Measurements from ENCODE around the gene CDK6.

Gene CDK6

GRCh38 chr7:92809760-92810573 lies 26.4 kb downstream of the CDK6 start:
- Histone ChIP-seq H4K8ac (ENCODE audit: low read depth, low read length) (no peak overlapping the region), H3K4ac (ENCODE audit: low read length) (no peak overlapping the region), H3K4me2 (ENCODE audit: insufficient read depth, low read length, poor library complexity, severe bottlenecking) (no peak overlapping the region), H2BK120ac (ENCODE audit: low read depth, low read length) (no peak overlapping the region), H3K23ac (ENCODE audit: low read depth, low read length, poor library complexity) (no peak overlapping the region), H4K91ac (ENCODE audit: low read depth, low read length, poor library complexity) (no peak overlapping the region), H3K36me3 (replicated peaks in 1 of 2; ENCODE audit: control insufficient read depth in 2 of 2, insufficient read depth in 2 of 2, low read length in 2 of 2) (no peaks in the 10 kb centered on the region), H2BK15ac (ENCODE audit: low read length) (no peak overlapping the region), H2AFZ (ENCODE audit: low read length) (no peak overlapping the region), H2AK5ac (ENCODE audit: low read depth, low read length) (no peak overlapping the region), H3K79me1 (ENCODE audit: low read depth, low read length) (no peaks in the 10 kb centered on the region), H3K9me3 (replicated peaks in 1 of 2; ENCODE audit: control insufficient read depth in 2 of 2, insufficient read depth in 1 of 2, low read depth in 1 of 2, low read length in 2 of 2) (peaks cover 0 to 2% of the 10 kb centered on the region in 2 donors), H2BK5ac (ENCODE audit: low read length) (no peak overlapping the region), H3K18ac (ENCODE audit: low read length) (no peak overlapping the region), H3K4me3 (ENCODE audit: low read length in 2 of 2) (no peak overlapping the region), H3K4me1 (ENCODE audit: control insufficient read depth in 2 of 2, insufficient read depth in 1 of 2, low read depth in 1 of 2, low read length in 2 of 2) (peaks cover 0 to 2% of the 10 kb centered on the region in 2 donors), H3K27me3 (ENCODE audit: control insufficient read depth in 3 of 3, insufficient read depth in 3 of 3, low read depth in 1 of 3, low read length in 3 of 3) (no peaks in the 10 kb centered on the region), H3K9ac (ENCODE audit: low read depth, low read length, poor library complexity) (no peak overlapping the region), H3K27ac (replicated peaks; ENCODE audit: low read length) (no peak overlapping the region), H3K14ac (ENCODE audit: low read length) (no peak overlapping the region), H2BK12ac (ENCODE audit: low read length) (no peak overlapping the region)
- no CpG with 5 or more reads among the region's 10 CpGs for WGBS, 2 donors (ENCODE audit: extremely low coverage in 2 of 2, insufficient read length in 2 of 2, insufficient replicate concordance in 1 of 2)
- DNase-seq (ENCODE audit: low spot score): no peak

- Histone ChIP-seq H4K91ac (ENCODE audit: low read depth, low read length, poor library complexity) (no peak overlapping the region), H3K9ac (ENCODE audit: low read depth, low read length, poor library complexity) (no peak overlapping the region), H3K23ac (ENCODE audit: low read depth, low read length, poor library complexity) (no peak overlapping the region), H2BK12ac (ENCODE audit: low read length) (no peak overlapping the region), H3K4me2 (ENCODE audit: insufficient read depth, low read length, poor library complexity, severe bottlenecking) (no peak overlapping the region), H3K9me3 (replicated peaks in 1 of 2; ENCODE audit: control insufficient read depth in 2 of 2, insufficient read depth in 1 of 2, low read depth in 1 of 2, low read length in 2 of 2) (no peaks in the 10 kb centered on the region), H3K4me1 (ENCODE audit: control insufficient read depth in 2 of 2, insufficient read depth in 1 of 2, low read depth in 1 of 2, low read length in 2 of 2) (peaks cover 0 to 2% of the 10 kb centered on the region in 2 donors), H3K27ac (replicated peaks; ENCODE audit: low read length) (no peak overlapping the region), H2BK15ac (ENCODE audit: low read length) (no peak overlapping the region), H3K18ac (ENCODE audit: low read length) (no peak overlapping the region), H2BK5ac (ENCODE audit: low read length) (no peak overlapping the region), H3K14ac (ENCODE audit: low read length) (no peak overlapping the region), H2AFZ (ENCODE audit: low read length) (no peak overlapping the region), H3K4ac (ENCODE audit: low read length) (no peak overlapping the region), H4K8ac (ENCODE audit: low read depth, low read length) (no peak overlapping the region), H3K36me3 (replicated peaks in 1 of 2; ENCODE audit: control insufficient read depth in 2 of 2, insufficient read depth in 2 of 2, low read length in 2 of 2) (no peaks in the 10 kb centered on the region), H3K27me3 (ENCODE audit: control insufficient read depth in 3 of 3, insufficient read depth in 3 of 3, low read depth in 1 of 3, low read length in 3 of 3) (no peaks in the 10 kb centered on the region), H3K4me3 (ENCODE audit: low read length in 2 of 2) (no peak overlapping the region), H2AK5ac (ENCODE audit: low read depth, low read length) (no peak overlapping the region), H3K79me1 (ENCODE audit: low read depth, low read length) (no peaks in the 10 kb centered on the region), H2BK120ac (ENCODE audit: low read depth, low read length) (no peak overlapping the region)
- DNase-seq (ENCODE audit: low spot score): no peak
Measured at GRCh38 chr7:92809397-92809759, 27.0 kb downstream of the CDK6 start.

- Histone ChIP-seq H2BK5ac (ENCODE audit: low read length) (no peak overlapping the region), H2AK5ac (ENCODE audit: low read depth, low read length) (no peak overlapping the region), H3K4me2 (ENCODE audit: insufficient read depth, low read length, poor library complexity, severe bottlenecking) (no peak overlapping the region), H3K9me3 (replicated peaks in 1 of 2; ENCODE audit: control insufficient read depth in 2 of 2, insufficient read depth in 1 of 2, low read depth in 1 of 2, low read length in 2 of 2) (no peaks in the 10 kb centered on the region), H2BK15ac (ENCODE audit: low read length) (no peak overlapping the region), H2BK120ac (ENCODE audit: low read depth, low read length) (no peak overlapping the region), H3K36me3 (replicated peaks in 1 of 2; ENCODE audit: control insufficient read depth in 2 of 2, insufficient read depth in 2 of 2, low read length in 2 of 2) (no peaks in the 10 kb centered on the region), H3K27ac (replicated peaks; ENCODE audit: low read length) (no peak overlapping the region), H3K79me1 (ENCODE audit: low read depth, low read length) (no peaks in the 10 kb centered on the region), H3K14ac (ENCODE audit: low read length) (no peak overlapping the region), H4K91ac (ENCODE audit: low read depth, low read length, poor library complexity) (no peak overlapping the region), H3K4me1 (ENCODE audit: control insufficient read depth in 2 of 2, insufficient read depth in 1 of 2, low read depth in 1 of 2, low read length in 2 of 2) (peaks cover 0 to 2% of the 10 kb centered on the region in 2 donors), H3K18ac (ENCODE audit: low read length) (no peak overlapping the region), H4K8ac (ENCODE audit: low read depth, low read length) (no peak overlapping the region), H3K9ac (ENCODE audit: low read depth, low read length, poor library complexity) (no peak overlapping the region), H3K23ac (ENCODE audit: low read depth, low read length, poor library complexity) (no peak overlapping the region), H3K4me3 (ENCODE audit: low read length in 2 of 2) (no peak overlapping the region), H2BK12ac (ENCODE audit: low read length) (no peak overlapping the region), H3K27me3 (ENCODE audit: control insufficient read depth in 3 of 3, insufficient read depth in 3 of 3, low read depth in 1 of 3, low read length in 3 of 3) (no peaks in the 10 kb centered on the region), H3K4ac (ENCODE audit: low read length) (no peak overlapping the region), H2AFZ (ENCODE audit: low read length) (no peak overlapping the region)
- no peak for DNase-seq (ENCODE audit: low spot score)
Measured at GRCh38 chr7:92808635-92809034, 27.7 kb downstream of the CDK6 start.

GRCh38 chr7:92808006-92808405 lies 28.4 kb downstream of the CDK6 start:
- H3K18ac ChIP-seq (ENCODE audit: low read length): no peak overlapping the region
- no peak overlapping the region for H3K9ac ChIP-seq (ENCODE audit: low read depth, low read length, poor library complexity)
- H3K4me2 ChIP-seq (ENCODE audit: insufficient read depth, low read length, poor library complexity, severe bottlenecking): no peak overlapping the region
- H3K27ac ChIP-seq (replicated peaks; ENCODE audit: low read length): no peak overlapping the region
- WGBS, 2 donors (ENCODE audit: extremely low coverage in 2 of 2, insufficient read length in 2 of 2, insufficient replicate concordance in 1 of 2): no CpG with 5 or more reads among the region's 2 CpGs
- H2BK120ac ChIP-seq (ENCODE audit: low read depth, low read length): no peak overlapping the region
- H2BK5ac ChIP-seq (ENCODE audit: low read length): no peak overlapping the region
- H2BK12ac ChIP-seq (ENCODE audit: low read length): no peak overlapping the region
- no peaks in the 10 kb centered on the region for H3K36me3 ChIP-seq (replicated peaks in 1 of 2; ENCODE audit: control insufficient read depth in 2 of 2, insufficient read depth in 2 of 2, low read length in 2 of 2)
- peaks cover 0 to 2% of the 10 kb centered on the region in 2 donors for H3K4me1 ChIP-seq (ENCODE audit: control insufficient read depth in 2 of 2, insufficient read depth in 1 of 2, low read depth in 1 of 2, low read length in 2 of 2)
- no peak overlapping the region for H2AFZ ChIP-seq (ENCODE audit: low read length)
- no peak overlapping the region for H3K4me3 ChIP-seq (ENCODE audit: low read length in 2 of 2)
- no peaks in the 10 kb centered on the region for H3K9me3 ChIP-seq (replicated peaks in 1 of 2; ENCODE audit: control insufficient read depth in 2 of 2, insufficient read depth in 1 of 2, low read depth in 1 of 2, low read length in 2 of 2)
- no peak overlapping the region for H3K4ac ChIP-seq (ENCODE audit: low read length)
- H2AK5ac ChIP-seq (ENCODE audit: low read depth, low read length): no peak overlapping the region
- H2BK15ac ChIP-seq (ENCODE audit: low read length): no peak overlapping the region
- H4K91ac ChIP-seq (ENCODE audit: low read depth, low read length, poor library complexity): no peak overlapping the region
- H3K79me1 ChIP-seq (ENCODE audit: low read depth, low read length): no peaks in the 10 kb centered on the region
- H3K14ac ChIP-seq (ENCODE audit: low read length): no peak overlapping the region
- H3K23ac ChIP-seq (ENCODE audit: low read depth, low read length, poor library complexity): no peak overlapping the region
- H3K27me3 ChIP-seq (ENCODE audit: control insufficient read depth in 3 of 3, insufficient read depth in 3 of 3, low read depth in 1 of 3, low read length in 3 of 3): no peaks in the 10 kb centered on the region
- DNase-seq (ENCODE audit: low spot score): no peak
- no peak overlapping the region for H4K8ac ChIP-seq (ENCODE audit: low read depth, low read length)

All from neuronal stem cell (in vitro differentiated cells).